Keratinocyte (primary cell): Measurements from ENCODE around the gene ZBTB20. TPM values are rescaled to one million over a fixed set of nuclear protein-coding genes. Genes with fewer than 3 reads are reported as not detected.

Experiments
- DNase-seq: peaks from one replicate; pipeline ENCODE4 v3.0.0-alpha.2; 2011; ENCODE audit warnings: low read depth, missing footprints, low spot score
- FAIRE-seq: peaks from 2 replicates; lab custom pipeline; 2011; peaks lifted over from hg19 to GRCh38; lab: Jason Lieb, UNC
- H2AFZ ChIP-seq: 2 replicates; pipeline ENCODE4 v1.6.0; 2012; ENCODE audit warnings: low read length, control low read depth, inconsistent platforms; ENCODE audit not compliant: control insufficient read depth
- H3K27ac ChIP-seq: 2 replicates; pipeline ENCODE4 v1.5.1; 2011; ENCODE audit warnings: low read length; ENCODE audit not compliant: control insufficient read depth, insufficient read depth
- H3K27me3 ChIP-seq: 3 replicates; pipeline ENCODE4 v1.6.0; 2011; ENCODE audit warnings: low read length; ENCODE audit not compliant: control insufficient read depth, insufficient read depth; ENCODE audit errors: extremely low read depth
- H3K36me3 ChIP-seq, 2 experiments: 2 replicates in 1 of 2; 3 replicates in 1 of 2; pipeline ENCODE4 v1.5.1; 2011; ENCODE audit warnings: low read length in 2 of 2, mild to moderate bottlenecking in 1 of 2; ENCODE audit not compliant: control insufficient read depth in 2 of 2, insufficient read depth in 2 of 2; ENCODE audit errors: extremely low read depth in 1 of 2
- H3K4me1 ChIP-seq: 3 replicates; pipeline ENCODE4 v1.5.1; 2011; ENCODE audit warnings: low read length; ENCODE audit not compliant: control insufficient read depth, insufficient read depth; ENCODE audit errors: extremely low read depth
- H3K4me2 ChIP-seq: 3 replicates; pipeline ENCODE4 v1.6.0; 2011; ENCODE audit warnings: low read depth, low read length; ENCODE audit not compliant: control insufficient read depth, insufficient read depth; ENCODE audit errors: extremely low read depth
- H3K4me3 ChIP-seq, 3 experiments: fragments of 200-600 bp in 1 of 3; sonication (generic) in 1 of 3; 2 replicates in 2 of 3; 3 replicates in 1 of 3; pipeline ENCODE4 v1.5.1; 2011 to 2016; ENCODE audit warnings: low read length in 3 of 3, mild to moderate bottlenecking in 3 of 3, control low read depth in 2 of 3, inconsistent platforms in 1 of 3, low read depth in 1 of 3, mixed read lengths in 1 of 3, mixed run types in 1 of 3, moderate library complexity in 1 of 3; ENCODE audit not compliant: control insufficient read depth in 2 of 3, insufficient read depth in 2 of 3; ENCODE audit errors: extremely low read depth in 1 of 3
- H3K79me2 ChIP-seq: 2 replicates; pipeline ENCODE4 v1.6.0; 2012; ENCODE audit warnings: low read length; ENCODE audit not compliant: control insufficient read depth, insufficient read depth
- H3K9ac ChIP-seq: 3 replicates; pipeline ENCODE4 v1.6.0; 2011; ENCODE audit warnings: low read length; ENCODE audit not compliant: control insufficient read depth, insufficient read depth; ENCODE audit errors: extremely low read depth
- H3K9me1 ChIP-seq: 3 replicates; pipeline ENCODE4 v1.6.0; 2011; ENCODE audit warnings: low read length; ENCODE audit not compliant: control insufficient read depth, insufficient read depth; ENCODE audit errors: extremely low read depth
- H3K9me3 ChIP-seq: 2 replicates; pipeline ENCODE4 v1.5.1; 2012; ENCODE audit warnings: low read depth, low read length; ENCODE audit not compliant: control insufficient read depth
- H4K20me1 ChIP-seq: 3 replicates; pipeline ENCODE4 v1.6.0; 2011; ENCODE audit warnings: low read length; ENCODE audit not compliant: control insufficient read depth, insufficient read depth; ENCODE audit errors: extremely low read depth
- EZH2 ChIP-seq: IDR thresholded peaks from one replicate; pipeline ENCODE4 v1.6.1; 2012; ENCODE audit warnings: inconsistent platforms, mild to moderate bottlenecking, low read length, moderate library complexity
- dilution Hi-C: fragments of 300-500 bp; cut with MboI; formaldehyde crosslinking; loops from one replicate; pipeline ENCODE4 v1.7.0; 2020; ENCODE audit warnings: low sequenced_read_pairs; ENCODE audit not compliant: extremely low pct_ligation_motif_present
- polyA plus RNA-seq, 5 experiments: library from polyadenylated mRNA; depleted of rRNA in 3 of 5; stranded (reverse) in 3 of 5; stranded (forward) in 1 of 5; unstranded in 1 of 5; fragments of >200 nt; gene quantifications; 1 replicate in 1 of 5; 2 replicates in 3 of 5; 3 replicates in 1 of 5; pipeline versions ENCODE4 v1.2.1 to v1.2.3, GENCODE V29; 2011 to 2012; ENCODE audit warnings: missing spikeins in 2 of 5, low read depth in 1 of 5, low replicate concordance in 1 of 5
- TF ChIP-seq, protein P1 (sequence below), 3 experiments: IDR thresholded peaks in 1 of 3; conservative IDR thresholded peaks in 1 of 3; optimal IDR thresholded peaks in 1 of 3; 2 replicates in 2 of 3; 3 replicates in 1 of 3; pipeline versions ENCODE3 to v1.5.1; 2011; ENCODE audit warnings: low read length in 3 of 3, mild to moderate bottlenecking in 3 of 3, moderate library complexity in 2 of 3, control low read depth in 1 of 3, inconsistent platforms in 1 of 3; ENCODE audit not compliant: insufficient read depth in 2 of 3; ENCODE audit errors: extremely low read depth in 1 of 3

ZBTB20 gene
- polyA plus RNA-seq, 1 donor (not counting 4 experiments of a cell fraction or from before 2014, with no cell fraction given) = 0.52 TPM

GRCh38 chr3:114582929-114583328 is 564.2 kb downstream of the ZBTB20 start:
- TF ChIP-seq, protein P1, sequence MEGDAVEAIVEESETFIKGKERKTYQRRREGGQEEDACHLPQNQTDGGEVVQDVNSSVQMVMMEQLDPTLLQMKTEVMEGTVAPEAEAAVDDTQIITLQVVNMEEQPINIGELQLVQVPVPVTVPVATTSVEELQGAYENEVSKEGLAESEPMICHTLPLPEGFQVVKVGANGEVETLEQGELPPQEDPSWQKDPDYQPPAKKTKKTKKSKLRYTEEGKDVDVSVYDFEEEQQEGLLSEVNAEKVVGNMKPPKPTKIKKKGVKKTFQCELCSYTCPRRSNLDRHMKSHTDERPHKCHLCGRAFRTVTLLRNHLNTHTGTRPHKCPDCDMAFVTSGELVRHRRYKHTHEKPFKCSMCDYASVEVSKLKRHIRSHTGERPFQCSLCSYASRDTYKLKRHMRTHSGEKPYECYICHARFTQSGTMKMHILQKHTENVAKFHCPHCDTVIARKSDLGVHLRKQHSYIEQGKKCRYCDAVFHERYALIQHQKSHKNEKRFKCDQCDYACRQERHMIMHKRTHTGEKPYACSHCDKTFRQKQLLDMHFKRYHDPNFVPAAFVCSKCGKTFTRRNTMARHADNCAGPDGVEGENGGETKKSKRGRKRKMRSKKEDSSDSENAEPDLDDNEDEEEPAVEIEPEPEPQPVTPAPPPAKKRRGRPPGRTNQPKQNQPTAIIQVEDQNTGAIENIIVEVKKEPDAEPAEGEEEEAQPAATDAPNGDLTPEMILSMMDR (optimal IDR thresholded peaks at IDR 0.05 in 1 of 3, IDR thresholded peaks at IDR 0.05 in 1 of 3, conservative IDR thresholded peaks at IDR 0.05 in 1 of 3; ENCODE audit: extremely low read depth in 1 of 3, insufficient read depth in 2 of 3, low read length in 3 of 3) = no peak
- TF ChIP-seq EZH2 = no peak
- no peak for FAIRE-seq
- Histone ChIP-seq H3K79me2 (no peaks in the 10 kb centered on the region), H3K9me1 (no peaks in the 10 kb centered on the region), H2AFZ (no peak overlapping the region), H3K4me2 (no peak overlapping the region), H3K4me3 (no peak overlapping the region), H3K9me3 (no peaks in the 10 kb centered on the region), H3K9ac (no peak overlapping the region), H3K27me3 (no peaks in the 10 kb centered on the region), H3K4me1 (no peaks in the 10 kb centered on the region), H3K27ac (no peak overlapping the region), H4K20me1 (no peaks in the 10 kb centered on the region), H3K36me3 (no peaks in the 10 kb centered on the region)
- dilution Hi-C loops = no loop called here
- DNase-seq = no peak

DNA sequence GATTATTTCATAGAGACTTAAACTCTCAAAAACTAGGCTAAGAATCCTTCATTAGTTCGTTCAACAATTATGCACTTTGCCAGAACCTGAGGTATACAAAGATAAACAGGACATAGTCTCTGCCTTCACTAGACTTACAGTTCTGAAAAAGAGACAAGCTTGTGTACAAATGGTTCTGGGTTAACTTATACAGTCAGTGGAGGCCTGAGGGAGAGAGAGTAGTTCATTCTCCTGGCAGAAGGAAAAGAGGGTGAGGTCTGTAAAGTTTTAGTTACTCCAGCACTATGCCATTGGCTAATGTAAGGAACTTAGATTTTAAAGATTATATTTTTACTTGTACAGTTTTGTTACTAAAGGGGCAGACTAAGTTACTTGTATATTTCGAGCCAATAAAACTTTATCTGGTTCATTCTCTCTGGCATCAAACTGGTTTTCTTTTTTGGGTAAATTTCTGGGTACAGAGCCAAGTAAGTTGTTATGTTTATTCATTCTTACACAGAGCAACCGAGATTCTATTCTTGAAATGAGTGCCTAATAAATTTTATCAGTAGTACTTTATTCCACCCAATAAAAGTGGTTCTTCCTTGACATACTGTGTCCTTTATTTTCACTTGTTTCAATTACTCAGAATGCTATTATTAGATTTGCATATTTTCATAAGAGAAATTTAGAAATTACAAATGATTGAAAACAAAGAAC is 574.6 kb downstream of the ZBTB20 start:
- Histone ChIP-seq H4K20me1 (no peaks in the 10 kb centered on the region), H3K27me3 (no peaks in the 10 kb centered on the region), H3K36me3 (no peaks in the 10 kb centered on the region), H3K4me3 (no peak overlapping the region), H3K9me1 (no peaks in the 10 kb centered on the region), H2AFZ (no peak overlapping the region), H3K4me1 (no peaks in the 10 kb centered on the region), H3K4me2 (no peak overlapping the region), H3K79me2 (no peaks in the 10 kb centered on the region), H3K9ac (no peak overlapping the region), H3K27ac (no peak overlapping the region), H3K9me3 (no peaks in the 10 kb centered on the region)
- dilution Hi-C loops = no loop called here
- DNase-seq = no peak
- TF ChIP-seq, protein P1 (optimal IDR thresholded peaks at IDR 0.05 in 1 of 3, IDR thresholded peaks at IDR 0.05 in 1 of 3, conservative IDR thresholded peaks at IDR 0.05 in 1 of 3; ENCODE audit: extremely low read depth in 1 of 3, insufficient read depth in 2 of 3, low read length in 3 of 3) = no peak
- no peak for TF ChIP-seq EZH2
- no peak for FAIRE-seq
